ENCODE results near the gene UBE2QL1. TPM values are rescaled to one million over a fixed set of nuclear protein-coding genes. Genes with fewer than 3 reads are reported as not detected.

Gene UBE2QL1
- total and polyA plus RNA-seq, 4 donors = 0.02 to 0.51 (median 0.09) TPM

- TF ChIP-seq CTCF (IDR thresholded peaks at IDR 0.05; ENCODE audit: control extremely low read depth, extremely low read depth) = no peak
- ATAC-seq (ENCODE audit: insufficient read depth, low FRiP score) = no peak
- H3K9me3 ChIP-seq (ENCODE audit: control insufficient read depth in 4 of 4, insufficient read depth in 3 of 4, low read length in 3 of 4) = peaks cover 0 to 5% (median 0%) of the 10 kb centered on the region in 4 donors
- H3K4me1 ChIP-seq (ENCODE audit: control insufficient read depth in 5 of 5, insufficient read depth in 5 of 5, low read length in 5 of 5) = peaks cover 0 to 1% (median 0%) of the 10 kb centered on the region in 5 donors
- no peaks in the 10 kb centered on the region for H3K36me3 ChIP-seq (ENCODE audit: control insufficient read depth in 4 of 4, insufficient read depth in 4 of 4, low read length in 4 of 4)
- H3K27ac ChIP-seq (ENCODE audit: low read depth in 1 of 2, low read length in 1 of 2) = no peak overlapping the region
- DNase-seq = no peak
- no peak overlapping the region for H3K9ac ChIP-seq (ENCODE audit: insufficient read depth in 1 of 2, low read length in 2 of 2)
- no peak overlapping the region for H3K4me3 ChIP-seq
- 43 to 82% methylated on average over 11 of the region's 11 CpGs for WGBS, 2 donors
- peaks cover 0 to 23% (median 7%) of the 10 kb centered on the region in 3 donors for H3K27me3 ChIP-seq (ENCODE audit: control insufficient read depth in 3 of 3, insufficient read depth in 3 of 3, low read length in 2 of 3)
Observed at GRCh38 chr5:6468104-6468503, 19.4 kb downstream of the UBE2QL1 start.

- Histone ChIP-seq H3K4me3 (no peak overlapping the region), H3K9ac (ENCODE audit: insufficient read depth in 1 of 2, low read length in 2 of 2) (no peak overlapping the region), H3K27me3 (ENCODE audit: control insufficient read depth in 3 of 3, insufficient read depth in 3 of 3, low read length in 2 of 3) (peaks cover 0 to 23% (median 7%) of the 10 kb centered on the region in 3 donors), H3K4me1 (ENCODE audit: control insufficient read depth in 5 of 5, insufficient read depth in 5 of 5, low read length in 5 of 5) (peaks cover 0 to 1% (median 0%) of the 10 kb centered on the region in 5 donors), H3K36me3 (ENCODE audit: control insufficient read depth in 4 of 4, insufficient read depth in 4 of 4, low read length in 4 of 4) (no peaks in the 10 kb centered on the region), H3K27ac (ENCODE audit: low read depth in 1 of 2, low read length in 1 of 2) (no peak overlapping the region), H3K9me3 (ENCODE audit: control insufficient read depth in 4 of 4, insufficient read depth in 3 of 4, low read length in 3 of 4) (peaks cover 0 to 5% (median 0%) of the 10 kb centered on the region in 4 donors)
- no peak for ATAC-seq (ENCODE audit: insufficient read depth, low FRiP score)
- 90 to 91% methylated on average over 8 of the region's 8 CpGs for WGBS, 2 donors
- no peak for DNase-seq
- no peak for TF ChIP-seq CTCF (IDR thresholded peaks at IDR 0.05; ENCODE audit: control extremely low read depth, extremely low read depth)
Observed at GRCh38 chr5:6468870-6469269, 20.2 kb downstream of the UBE2QL1 start.

GRCh38 chr5:6469836-6470235 is 21.2 kb downstream of the UBE2QL1 start:
- no peaks in the 10 kb centered on the region for H3K36me3 ChIP-seq (ENCODE audit: control insufficient read depth in 4 of 4, insufficient read depth in 4 of 4, low read length in 4 of 4)
- TF ChIP-seq CTCF (IDR thresholded peaks at IDR 0.05; ENCODE audit: control extremely low read depth, extremely low read depth) = no peak
- H3K27ac ChIP-seq (ENCODE audit: low read depth in 1 of 2, low read length in 1 of 2) = no peak overlapping the region
- no peak overlapping the region for H3K9ac ChIP-seq (ENCODE audit: insufficient read depth in 1 of 2, low read length in 2 of 2)
- WGBS, 2 donors = 95 to 96% methylated on average over 11 of the region's 11 CpGs
- H3K9me3 ChIP-seq (ENCODE audit: control insufficient read depth in 4 of 4, insufficient read depth in 3 of 4, low read length in 3 of 4) = peaks cover 0 to 5% (median 0%) of the 10 kb centered on the region in 4 donors
- peaks cover 0 to 23% (median 7%) of the 10 kb centered on the region in 3 donors for H3K27me3 ChIP-seq (ENCODE audit: control insufficient read depth in 3 of 3, insufficient read depth in 3 of 3, low read length in 2 of 3)
- no peak for ATAC-seq (ENCODE audit: insufficient read depth, low FRiP score)
- no peak overlapping the region for H3K4me3 ChIP-seq
- peaks cover 0 to 1% (median 0%) of the 10 kb centered on the region in 5 donors for H3K4me1 ChIP-seq (ENCODE audit: control insufficient read depth in 5 of 5, insufficient read depth in 5 of 5, low read length in 5 of 5)
- DNase-seq = no peak

- 94 to 97% methylated on average over 4 of the region's 4 CpGs for WGBS, 2 donors
- Histone ChIP-seq H3K4me3 (no peak overlapping the region), H3K9ac (ENCODE audit: insufficient read depth in 1 of 2, low read length in 2 of 2) (no peak overlapping the region), H3K9me3 (ENCODE audit: control insufficient read depth in 4 of 4, insufficient read depth in 3 of 4, low read length in 3 of 4) (peaks cover 0 to 5% (median 0%) of the 10 kb centered on the region in 4 donors), H3K27me3 (ENCODE audit: control insufficient read depth in 3 of 3, insufficient read depth in 3 of 3, low read length in 2 of 3) (peaks cover 0 to 23% (median 7%) of the 10 kb centered on the region in 3 donors), H3K27ac (ENCODE audit: low read depth in 1 of 2, low read length in 1 of 2) (peak overlapping the region in 1 of 2 donors; percentile 24), H3K36me3 (ENCODE audit: control insufficient read depth in 4 of 4, insufficient read depth in 4 of 4, low read length in 4 of 4) (no peaks in the 10 kb centered on the region), H3K4me1 (ENCODE audit: control insufficient read depth in 5 of 5, insufficient read depth in 5 of 5, low read length in 5 of 5) (peaks cover 0 to 3% (median 0%) of the 10 kb centered on the region in 5 donors)
- no peak for DNase-seq
- no peak for ATAC-seq (ENCODE audit: insufficient read depth, low FRiP score)
- TF ChIP-seq CTCF (IDR thresholded peaks at IDR 0.05; ENCODE audit: control extremely low read depth, extremely low read depth) = no peak
Observed at GRCh38 chr5:6470672-6471071, 22.0 kb downstream of the UBE2QL1 start.
